Natural killer cell (primary cell): Measurements from ENCODE around the gene PTX4. TPM values are rescaled to one million over a fixed set of nuclear protein-coding genes. Genes with fewer than 3 reads are reported as not detected.

Experiments used
- ATAC-seq, 3 donors: fragments of 150-1000 bp in 2 of 3; fragments of 200-7000 bp in 1 of 3; cut with Tn5 transposase; 1 replicate in 1 of 3; 2 replicates in 2 of 3; pipeline ENCODE4 v1.10.0; 2021; ENCODE audit warnings: mild to moderate bottlenecking in 2 of 3, moderate library complexity in 2 of 3
- DNase-seq, 2 donors: peaks; one replicate each; pipeline versions ENCODE4 v3.0.0 to v3.0.0-alpha.2; 2013 to 2021; ENCODE audit warnings: mixed read lengths in 1 of 2
- H3K27ac ChIP-seq: one replicate; pipeline ENCODE4 v1.5.1; 2013; ENCODE audit warnings: mild to moderate bottlenecking, low read length
- H3K27me3 ChIP-seq: one replicate; pipeline ENCODE4 v1.6.1; 2013; ENCODE audit warnings: low read length; ENCODE audit not compliant: control insufficient read depth, insufficient read depth
- H3K36me3 ChIP-seq: one replicate; pipeline ENCODE4 v1.6.1; 2013; ENCODE audit warnings: low read length; ENCODE audit not compliant: control insufficient read depth, insufficient read depth
- H3K4me1 ChIP-seq: one replicate; pipeline ENCODE4 v1.6.1; 2013; ENCODE audit warnings: low read length; ENCODE audit not compliant: control insufficient read depth, insufficient read depth
- H3K4me3 ChIP-seq: one replicate; pipeline ENCODE4 v1.5.1; 2013; ENCODE audit warnings: low read length
- H3K9me3 ChIP-seq: one replicate; pipeline ENCODE4 v1.6.1; 2013; ENCODE audit warnings: low read length; ENCODE audit not compliant: control insufficient read depth, insufficient read depth
- H3K27ac Mint-ChIP-seq, 2 donors: one replicate each; pipeline ENCODE4 v1.8.0; 2022; ENCODE audit warnings: mild to moderate bottlenecking in 2 of 2, mixed read lengths in 2 of 2, moderate library complexity in 1 of 2
- H3K27me3 Mint-ChIP-seq, 2 donors: one replicate each; pipeline ENCODE4 v1.8.0; 2022; ENCODE audit warnings: low read depth in 2 of 2, mixed read lengths in 2 of 2
- H3K36me3 Mint-ChIP-seq: one replicate; pipeline ENCODE4 v1.8.0; 2022; ENCODE audit warnings: mixed read lengths
- H3K4me1 Mint-ChIP-seq, 2 donors: one replicate each; pipeline ENCODE4 v1.8.0; 2022; ENCODE audit warnings: mixed read lengths in 2 of 2
- H3K4me3 Mint-ChIP-seq: one replicate; pipeline ENCODE4 v1.8.0; 2022; ENCODE audit warnings: mild to moderate bottlenecking, moderate library complexity, mixed read lengths
- H3K9me3 Mint-ChIP-seq, 2 donors: one replicate each; pipeline ENCODE4 v1.8.0; 2022; ENCODE audit warnings: mixed read lengths in 2 of 2
- CTCF ChIP-seq: fragments of 200-600 bp; IDR thresholded peaks from one replicate; pipeline ENCODE4 v1.8.0; 2022; ENCODE audit warnings: antibody characterized with exemption
- WGBS: methylation state at CpG from one replicate; pipeline ENCODE4 v1.1.7; 2013; ENCODE audit warnings: missing lambda C conversion rate; ENCODE audit not compliant: insufficient coverage; 5-methylcytosine and 5-hydroxymethylcytosine counted together
- intact Hi-C: fragments of 100-400 bp; cut with micrococcal nuclease; formaldehyde crosslinking; loops from one replicate; pipeline ENCODE4 v1.14.2; 2022
- total RNA-seq, 4 donors: library from RNA; stranded (reverse); fragments of 120-200 nt in 1 of 4; gene quantifications; one replicate each; pipeline versions ENCODE4 v1.2.3 to v1.2.4, GENCODE V29; 2013 to 2022

Gene PTX4
- total RNA-seq, 3 donors from 2014 or later (not counting 1 experiment from before 2014, with no cell fraction given), result 0.31 TPM; not detected in 2

GRCh38 chr16:1532771-1533170 is 44.0 kb upstream of the PTX4 start:
- Mint-ChIP-seq H3K36me3 (no peaks in the 10 kb centered on the region), H3K27ac (peak overlapping the region; percentile 68 to 85), H3K9me3 (no peaks in the 10 kb centered on the region), H3K27me3 (no peaks in the 10 kb centered on the region), H3K4me3 (peak overlapping the region; percentile 31), H3K4me1 (peaks cover 26 to 29% of the 10 kb centered on the region in 2 donors)
- intact Hi-C loops, result no loop called here
- Histone ChIP-seq H3K9me3 (no peaks in the 10 kb centered on the region), H3K4me1 (peaks cover 54% of the 10 kb centered on the region), H3K4me3 (no peak overlapping the region), H3K36me3 (peaks cover 2% of the 10 kb centered on the region), H3K27ac (peak overlapping the region; percentile 76), H3K27me3 (no peaks in the 10 kb centered on the region)
- ATAC-seq (no peak), DNase-seq (no peak)
- 87% methylated on average over 10 of the region's 10 CpGs for WGBS
- TF ChIP-seq CTCF, result no peak

DNA sequence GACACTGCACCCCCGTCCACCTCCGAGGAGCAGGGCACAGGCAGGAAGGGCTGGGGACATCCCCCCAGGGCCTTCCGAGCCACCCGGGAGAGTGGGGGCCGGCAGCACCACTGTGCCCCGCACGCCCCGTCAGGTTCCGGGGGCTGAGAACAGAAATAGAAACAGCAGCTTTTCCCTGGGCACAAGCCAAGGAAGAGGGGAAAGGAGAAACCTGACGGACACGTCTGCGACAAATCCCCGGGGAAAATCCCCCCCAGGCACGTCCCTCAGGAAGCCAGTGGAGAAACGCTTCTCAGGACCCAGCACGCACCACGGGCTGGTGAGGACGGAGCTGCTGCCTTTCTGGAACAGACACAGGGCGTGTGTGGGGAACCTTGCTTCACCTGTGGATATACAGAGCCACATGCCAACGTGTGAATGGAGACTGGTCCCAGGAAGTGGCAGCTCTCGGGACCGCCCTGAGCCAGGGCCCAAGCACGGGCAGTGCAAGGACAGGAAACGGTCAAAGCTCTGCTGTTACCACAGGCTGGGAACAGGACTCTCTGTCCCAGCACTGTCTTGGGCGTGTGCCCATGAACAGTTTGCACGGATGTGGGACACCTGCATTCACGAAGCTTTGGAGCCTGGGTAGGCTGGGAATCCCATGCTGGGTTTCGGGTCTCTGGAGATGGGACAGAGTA is 43.5 kb upstream of the PTX4 start:
- no peak overlapping the region for H3K4me3 ChIP-seq
- no peaks in the 10 kb centered on the region for H3K27me3 Mint-ChIP-seq
- no peaks in the 10 kb centered on the region for H3K27me3 ChIP-seq
- H3K27ac Mint-ChIP-seq, result peak overlapping the region in 1 of 2 donors; percentile 68
- no peak overlapping the region for H3K4me3 Mint-ChIP-seq
- intact Hi-C loops, result no loop called here
- 89% methylated on average over 28 of the region's 28 CpGs for WGBS
- H3K9me3 Mint-ChIP-seq, result no peaks in the 10 kb centered on the region
- no peaks in the 10 kb centered on the region for H3K36me3 Mint-ChIP-seq
- TF ChIP-seq CTCF, result no peak
- H3K4me1 Mint-ChIP-seq, result peaks cover 23 to 24% of the 10 kb centered on the region in 2 donors
- ATAC-seq (no peak), DNase-seq (no peak)
- peaks cover 52% of the 10 kb centered on the region for H3K4me1 ChIP-seq
- no peak overlapping the region for H3K27ac ChIP-seq
- H3K36me3 ChIP-seq, result peaks cover 2% of the 10 kb centered on the region
- H3K9me3 ChIP-seq, result no peaks in the 10 kb centered on the region

- H3K4me1 Mint-ChIP-seq, result peaks cover 17 to 18% of the 10 kb centered on the region in 2 donors
Observed at GRCh38 chr16:1531638-1531910, 42.8 kb upstream of the PTX4 start.

More at GRCh38 chr16:1531638-1531910, 42.8 kb upstream of the PTX4 start:
- Histone ChIP-seq H3K4me3 (no peak overlapping the region), H3K9me3 (no peaks in the 10 kb centered on the region), H3K27me3 (no peaks in the 10 kb centered on the region), H3K4me1 (peaks cover 52% of the 10 kb centered on the region), H3K27ac (no peak overlapping the region), H3K36me3 (peaks cover 2% of the 10 kb centered on the region)
- intact Hi-C loops, result no loop called here
- Mint-ChIP-seq H3K27me3 (no peaks in the 10 kb centered on the region), H3K4me3 (no peak overlapping the region), H3K27ac (no peak overlapping the region), H3K9me3 (no peaks in the 10 kb centered on the region), H3K36me3 (no peaks in the 10 kb centered on the region)
- 97% methylated on average over 14 of the region's 14 CpGs for WGBS
- no peak for TF ChIP-seq CTCF
- DNase-seq (no peak), ATAC-seq (no peak)
